GM12878 (cell line): ENCODE data around the gene POLG. TPM values are rescaled to one million over a fixed set of nuclear protein-coding genes. Genes with fewer than 3 reads are reported as not detected.

ENCODE experiments used
- ATAC-seq: fragments of 200-7000 bp; cut with Tn5 transposase; 3 replicates; pipeline ENCODE4 v1.9.1; 2020; ENCODE audit warnings: mild to moderate bottlenecking, moderate library complexity
- BruUV-seq: library from RNA; stranded (reverse); fragments of 400-500 nt; replicated peaks from 2 replicates; lab custom pipeline; 2021; lab: Mats Ljungman, UMichigan
- CTCF ChIA-PET: fragments of 300-600 bp; sonication (Branson Sonifier 250); formaldehyde crosslinking; extraction: SDS; loops from one replicate; lab custom pipeline; 2021; ENCODE audit warnings: inconsistent platforms; lab: Yijun Ruan, JAX
- POLR2A ChIA-PET: fragments of 350-600 bp; formaldehyde crosslinking; extraction: SDS; loops from one replicate; lab custom pipeline; 2021; ENCODE audit warnings: inconsistent platforms; lab: Charles Lee
- RAD21 ChIA-PET: fragments of 300-600 bp; sonication (Branson Sonifier 250); formaldehyde crosslinking; loops from one replicate; lab custom pipeline; 2023; ENCODE audit warnings: antibody characterized with exemption; ENCODE audit not compliant: unreplicated experiment; lab: Charles Lee
- SMC1A ChIA-PET: fragments of 300-600 bp; sonication (Branson Sonifier 250); formaldehyde crosslinking; loops from one replicate; lab custom pipeline; 2023; ENCODE audit not compliant: unreplicated experiment, uncharacterized antibody; lab: Charles Lee
- DNase-seq: peaks from one replicate; pipeline ENCODE4 v3.0.0-alpha.2; 2011; ENCODE audit warnings: low read depth, low spot score
- FAIRE-seq: peaks from 3 replicates; lab custom pipeline; 2011; peaks lifted over from hg19 to GRCh38; lab: Jason Lieb, UNC
- H2AFZ ChIP-seq: 2 replicates; pipeline ENCODE4 v1.6.0; 2011; ENCODE audit warnings: low read depth, low read length, control low read depth; ENCODE audit not compliant: control insufficient read depth
- H3K27ac ChIP-seq: 2 replicates; pipeline ENCODE4 v1.5.1; 2011; ENCODE audit warnings: control low read depth; ENCODE audit not compliant: control insufficient read depth, insufficient read depth
- H3K27me3 ChIP-seq, 2 experiments: replicated peaks in 1 of 2; 2 replicates each; pipeline versions ENCODE4 v1.6.0 to v1.6.1; 2011; ENCODE audit warnings: low read length in 1 of 2; ENCODE audit not compliant: control insufficient read depth in 2 of 2, insufficient read depth in 2 of 2
- H3K36me3 ChIP-seq, 2 experiments: 2 replicates each; pipeline ENCODE4 v1.5.1; 2011; ENCODE audit warnings: low read length in 1 of 2; ENCODE audit not compliant: control insufficient read depth in 2 of 2, insufficient read depth in 2 of 2
- H3K4me1 ChIP-seq: 2 replicates; pipeline ENCODE4 v1.6.1; 2011; ENCODE audit warnings: mild to moderate bottlenecking, low read length, moderate library complexity, mixed read lengths; ENCODE audit not compliant: control insufficient read depth, insufficient read depth
- H3K4me2 ChIP-seq: 2 replicates; pipeline ENCODE4 v1.6.0; 2011; ENCODE audit warnings: control low read depth; ENCODE audit not compliant: control insufficient read depth, insufficient read depth
- H3K4me3 ChIP-seq: fragments of 200-600 bp; sonication (generic); 2 replicates; pipeline ENCODE4 v1.5.1; 2016
- H3K79me2 ChIP-seq: 2 replicates; pipeline ENCODE4 v1.6.0; 2011; ENCODE audit warnings: low read length; ENCODE audit not compliant: control insufficient read depth, insufficient read depth
- H3K9ac ChIP-seq: 2 replicates; pipeline ENCODE4 v1.8.0; 2011; ENCODE audit warnings: low read length, control low read depth, mixed read lengths; ENCODE audit not compliant: control insufficient read depth, insufficient read depth
- H3K9me3 ChIP-seq: replicated peaks from 3 replicates; pipeline ENCODE4 v1.5.1; 2011; ENCODE audit warnings: mild to moderate bottlenecking, low read length; ENCODE audit not compliant: control insufficient read depth, insufficient read depth
- H4K20me1 ChIP-seq: 2 replicates; pipeline ENCODE4 v1.6.0; 2011; ENCODE audit not compliant: control insufficient read depth, insufficient read depth
- BMI1 ChIP-seq: fragments of 450-650 bp; IDR thresholded peaks from 2 replicates; pipeline ENCODE4 v1.6.1; 2016; ENCODE audit warnings: mild to moderate bottlenecking, moderate library complexity, borderline replicate concordance
- GABPA ChIP-seq: IDR thresholded peaks from 2 replicates; pipeline ENCODE4 v1.6.1; 2014; ENCODE audit warnings: antibody characterized with exemption, low read depth, mild to moderate bottlenecking, inconsistent platforms
- HCFC1 ChIP-seq: fragments of 150-350 bp; IDR thresholded peaks from 2 replicates; pipeline ENCODE4 v1.6.1; 2014; ENCODE audit warnings: low read length
- POLR2AphosphoS5 ChIP-seq: IDR thresholded peaks from 2 replicates; pipeline ENCODE4 v1.6.1; 2011; ENCODE audit warnings: mild to moderate bottlenecking, low read length, inconsistent platforms
- SPI1 ChIP-seq: IDR thresholded peaks from 2 replicates; pipeline ENCODE4 v1.6.1; 2011; ENCODE audit warnings: low read depth, mild to moderate bottlenecking, low read length, moderate library complexity, borderline replicate concordance; ENCODE audit not compliant: insufficient read depth
- WGBS: methylation state at CpG from one replicate; pipeline ENCODE4 v1.1.6; 2016; ENCODE audit warnings: low lambda C conversion rate; ENCODE audit not compliant: insufficient replicate concordance, insufficient coverage; ENCODE audit errors: missing lambda C conversion rate; 5-methylcytosine and 5-hydroxymethylcytosine counted together
- in situ Hi-C: fragments of 300-500 bp; cut with MboI; formaldehyde crosslinking; loops from 9 replicates; pipeline ENCODE4 v1.14.3; 2018; ENCODE audit warnings: mixed read lengths
- intact Hi-C: fragments of 100-400 bp; cut with micrococcal nuclease; formaldehyde crosslinking; loops from one replicate; pipeline ENCODE4 v1.14.2; 2022; ENCODE audit not compliant: unreplicated experiment
- polyA plus RNA-seq, 11 experiments: library from polyadenylated mRNA; depleted of rRNA in 4 of 11; unstranded in 6 of 11; stranded (reverse) in 5 of 11; fragments of >200 nt; fragmentation: Nextera tagmentation in 4 of 11; fragmentation: Illumina TruSeq in 1 of 11; extraction: Ambion mirVana in 4 of 11; extraction: Trizol in 1 of 11; gene quantifications; 1 replicate in 1 of 11; 2 replicates in 10 of 11; pipeline versions ENCODE4 v1.2.1 to v1.2.3, GENCODE V29; 2011 to 2016; ENCODE audit warnings: inconsistent platforms in 2 of 11, missing spikeins in 2 of 11, low read depth in 1 of 11
- total RNA-seq, 4 experiments: library from RNA; depleted of rRNA in 3 of 4; stranded (reverse); fragments of >200 nt in 3 of 4; fragmentation: Illumina TruSeq in 1 of 4; extraction: Trizol in 1 of 4; gene quantifications; 2 replicates each; pipeline versions ENCODE4 v1.2.1 to v1.2.3, GENCODE V29; 2013 to 2021

POLG gene
- total and polyA plus RNA-seq, 10 of the 15 experiments (the other 5 are each of a cell fraction or from before 2014, with no cell fraction given), result 14.8 to 71.1 (median 33.0) TPM

- H3K79me2 ChIP-seq, result no peaks in the 10 kb centered on the region
- no peak overlapping the region for H3K9ac ChIP-seq
- no peak overlapping the region for H3K4me2 ChIP-seq
- H2AFZ ChIP-seq, result no peak overlapping the region
- POLR2A ChIA-PET, result no interaction called here
- in situ Hi-C loops (no loop called here), intact Hi-C loops (no loop called here)
- no TSS peak for BruUV-seq
- H3K36me3 ChIP-seq, result no peaks in the 10 kb centered on the region
- CTCF ChIA-PET, result interaction anchor here (0.6 to 2.0 kb wide), 2 partner anchors 13 to 185 kb away, joined by 3 to 12 read pairs; no protein-coding TSS in a partner anchor
- DNase-seq (no peak), ATAC-seq (no peak), FAIRE-seq (no peak)
- H3K9me3 ChIP-seq, result no peaks in the 10 kb centered on the region
- WGBS, result 14% methylated on average over 11 of the region's 15 CpGs
- no peaks in the 10 kb centered on the region for H4K20me1 ChIP-seq
- TF ChIP-seq GABPA, result no peak
- no peak for TF ChIP-seq SPI1
- no peak for TF ChIP-seq POLR2AphosphoS5
- TF ChIP-seq HCFC1, result no peak
- TF ChIP-seq BMI1, result no peak
- no peaks in the 10 kb centered on the region for H3K4me1 ChIP-seq
- SMC1A ChIA-PET, result no interaction called here
- H3K4me3 ChIP-seq, result no peak overlapping the region
- H3K27me3 ChIP-seq, result peaks cover 28 to 45% of the 10 kb centered on the region in 2 experiments
- H3K27ac ChIP-seq, result no peak overlapping the region
- RAD21 ChIA-PET, result no interaction called here
These were observed 37.7 kb upstream of the POLG start for GRCh38 chr15:89372069-89372935.
